Measurements from ENCODE around the gene SORCS3.

DNA sequence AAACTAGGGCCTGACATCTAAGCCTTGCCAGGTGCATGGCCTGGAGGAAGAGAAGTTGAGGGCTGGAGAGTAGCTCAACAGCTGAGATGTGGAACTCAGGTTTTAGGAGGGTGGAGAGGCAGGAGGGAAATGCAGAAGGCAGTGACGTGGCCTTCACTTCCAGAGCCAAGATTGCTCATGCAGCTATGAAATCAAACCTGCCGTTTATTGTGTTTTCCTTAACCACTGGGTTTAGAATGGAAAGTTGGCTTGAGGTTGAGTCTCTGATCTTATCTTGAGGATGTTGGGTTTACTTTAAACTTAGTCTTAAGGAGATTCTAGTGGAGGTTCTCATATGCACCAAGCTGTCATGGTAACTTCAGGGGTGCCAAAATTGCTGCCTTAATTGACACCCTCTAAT, 178.6 kb downstream of the SORCS3 start:
- TF ChIP-seq EZH2 (IDR thresholded peaks at IDR 0.05; ENCODE audit: low read length, unreplicated experiment) (no peak), EZH2phosphoT487 (IDR thresholded peaks at IDR 0.05; ENCODE audit: borderline replicate concordance, low read length) (no peak)
- TF ChIP-seq, protein P1, sequence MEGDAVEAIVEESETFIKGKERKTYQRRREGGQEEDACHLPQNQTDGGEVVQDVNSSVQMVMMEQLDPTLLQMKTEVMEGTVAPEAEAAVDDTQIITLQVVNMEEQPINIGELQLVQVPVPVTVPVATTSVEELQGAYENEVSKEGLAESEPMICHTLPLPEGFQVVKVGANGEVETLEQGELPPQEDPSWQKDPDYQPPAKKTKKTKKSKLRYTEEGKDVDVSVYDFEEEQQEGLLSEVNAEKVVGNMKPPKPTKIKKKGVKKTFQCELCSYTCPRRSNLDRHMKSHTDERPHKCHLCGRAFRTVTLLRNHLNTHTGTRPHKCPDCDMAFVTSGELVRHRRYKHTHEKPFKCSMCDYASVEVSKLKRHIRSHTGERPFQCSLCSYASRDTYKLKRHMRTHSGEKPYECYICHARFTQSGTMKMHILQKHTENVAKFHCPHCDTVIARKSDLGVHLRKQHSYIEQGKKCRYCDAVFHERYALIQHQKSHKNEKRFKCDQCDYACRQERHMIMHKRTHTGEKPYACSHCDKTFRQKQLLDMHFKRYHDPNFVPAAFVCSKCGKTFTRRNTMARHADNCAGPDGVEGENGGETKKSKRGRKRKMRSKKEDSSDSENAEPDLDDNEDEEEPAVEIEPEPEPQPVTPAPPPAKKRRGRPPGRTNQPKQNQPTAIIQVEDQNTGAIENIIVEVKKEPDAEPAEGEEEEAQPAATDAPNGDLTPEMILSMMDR (conservative IDR thresholded peaks at IDR 0.05; ENCODE audit: low read depth, low read length), result no peak

All from PC-3 (cell line).